IMR-90 (cell line): ENCODE results near the gene CNNM2.

Experiments used
- CEBPB ChIP-seq: IDR thresholded peaks from 2 replicates; pipeline ENCODE4 v1.6.1; 2012; ENCODE audit warnings: low read depth, low read length, improper control_type of control experiment
- CHD1 ChIP-seq: IDR thresholded peaks from 2 replicates; pipeline ENCODE4 v1.6.1; 2012; ENCODE audit warnings: low read depth, low read length, improper control_type of control experiment
- MXI1 ChIP-seq: IDR thresholded peaks from 2 replicates; pipeline ENCODE4 v1.6.1; 2012; ENCODE audit warnings: low read depth, mild to moderate bottlenecking, low read length, moderate library complexity, borderline replicate concordance
- POLR2A ChIP-seq: IDR thresholded peaks from 2 replicates; pipeline ENCODE4 v1.6.1; 2012; ENCODE audit warnings: mild to moderate bottlenecking, low read depth, low read length
- RAD21 ChIP-seq: IDR thresholded peaks from 2 replicates; pipeline ENCODE4 v1.6.1; 2012; ENCODE audit warnings: low read length, improper control_type of control experiment
- RCOR1 ChIP-seq: IDR thresholded peaks from 2 replicates; pipeline ENCODE4 v1.6.1; 2012; ENCODE audit warnings: mild to moderate bottlenecking, low read length, improper control_type of control experiment; ENCODE audit not compliant: insufficient replicate concordance
- SMC3 ChIP-seq: fragments of 150-350 bp; IDR thresholded peaks from 2 replicates; pipeline ENCODE4 v1.6.1; 2016; ENCODE audit warnings: low read depth, mild to moderate bottlenecking, antibody characterized with exemption, low read length, moderate library complexity
- USF2 ChIP-seq: fragments of 150-350 bp; IDR thresholded peaks from 2 replicates; pipeline ENCODE4 v1.6.1; 2017; ENCODE audit warnings: mild to moderate bottlenecking, antibody characterized with exemption, low read length, low read depth
- TF ChIP-seq, protein P1 (sequence below): conservative IDR thresholded peaks from 2 replicates; pipeline ENCODE4 v1.5.1; 2012; ENCODE audit warnings: mild to moderate bottlenecking, low read depth, low read length, improper control_type of control experiment
- TF ChIP-seq, protein P2 (sequence below): fragments of 150-350 bp; IDR thresholded peaks from 2 replicates; pipeline ENCODE4 v1.6.1; 2016; ENCODE audit warnings: low read depth, mild to moderate bottlenecking, low read length, moderate library complexity, borderline replicate concordance

GRCh38 chr10:102965311-102965851, 47.3 kb downstream of the CNNM2 start:
- TF ChIP-seq, protein P1, sequence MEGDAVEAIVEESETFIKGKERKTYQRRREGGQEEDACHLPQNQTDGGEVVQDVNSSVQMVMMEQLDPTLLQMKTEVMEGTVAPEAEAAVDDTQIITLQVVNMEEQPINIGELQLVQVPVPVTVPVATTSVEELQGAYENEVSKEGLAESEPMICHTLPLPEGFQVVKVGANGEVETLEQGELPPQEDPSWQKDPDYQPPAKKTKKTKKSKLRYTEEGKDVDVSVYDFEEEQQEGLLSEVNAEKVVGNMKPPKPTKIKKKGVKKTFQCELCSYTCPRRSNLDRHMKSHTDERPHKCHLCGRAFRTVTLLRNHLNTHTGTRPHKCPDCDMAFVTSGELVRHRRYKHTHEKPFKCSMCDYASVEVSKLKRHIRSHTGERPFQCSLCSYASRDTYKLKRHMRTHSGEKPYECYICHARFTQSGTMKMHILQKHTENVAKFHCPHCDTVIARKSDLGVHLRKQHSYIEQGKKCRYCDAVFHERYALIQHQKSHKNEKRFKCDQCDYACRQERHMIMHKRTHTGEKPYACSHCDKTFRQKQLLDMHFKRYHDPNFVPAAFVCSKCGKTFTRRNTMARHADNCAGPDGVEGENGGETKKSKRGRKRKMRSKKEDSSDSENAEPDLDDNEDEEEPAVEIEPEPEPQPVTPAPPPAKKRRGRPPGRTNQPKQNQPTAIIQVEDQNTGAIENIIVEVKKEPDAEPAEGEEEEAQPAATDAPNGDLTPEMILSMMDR: no peak
- TF ChIP-seq CEBPB (no peak), MXI1 (no peak), CHD1 (no peak), POLR2A (no peak), USF2 (no peak), SMC3 (no peak), RAD21 (no peak), RCOR1 (no peak)
- TF ChIP-seq, protein P2, sequence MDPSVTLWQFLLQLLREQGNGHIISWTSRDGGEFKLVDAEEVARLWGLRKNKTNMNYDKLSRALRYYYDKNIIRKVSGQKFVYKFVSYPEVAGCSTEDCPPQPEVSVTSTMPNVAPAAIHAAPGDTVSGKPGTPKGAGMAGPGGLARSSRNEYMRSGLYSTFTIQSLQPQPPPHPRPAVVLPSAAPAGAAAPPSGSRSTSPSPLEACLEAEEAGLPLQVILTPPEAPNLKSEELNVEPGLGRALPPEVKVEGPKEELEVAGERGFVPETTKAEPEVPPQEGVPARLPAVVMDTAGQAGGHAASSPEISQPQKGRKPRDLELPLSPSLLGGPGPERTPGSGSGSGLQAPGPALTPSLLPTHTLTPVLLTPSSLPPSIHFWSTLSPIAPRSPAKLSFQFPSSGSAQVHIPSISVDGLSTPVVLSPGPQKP: no peak
